Upper lobe of right lung (tissue), 1 donor: ENCODE measurements around the gene IPO11. TPM values are rescaled to one million over a fixed set of nuclear protein-coding genes. Genes with fewer than 3 reads are reported as not detected.
"Not testable (repeated sequence)": the region's sequence is repeated elsewhere in the genome, so short reads cannot be mapped to it uniquely, and the experiment has no call there.

Experiments
- ATAC-seq: fragments of 200-7000 bp; cut with Tn5 transposase; one replicate; pipeline ENCODE4 v1.9.1; 2020; ENCODE audit warnings: mild to moderate bottlenecking, moderate library complexity
- DNase-seq: peaks from one replicate; pipeline ENCODE4 v3.0.0-alpha.2; 2020
- H3K27ac ChIP-seq: fragments of 200-600 bp; one replicate; pipeline ENCODE4 v1.8.0; 2022
- H3K27me3 ChIP-seq: fragments of 200-600 bp; one replicate; pipeline ENCODE4 v1.8.0; 2022; ENCODE audit warnings: mild to moderate bottlenecking
- H3K36me3 ChIP-seq: fragments of 200-600 bp; one replicate; pipeline ENCODE4 v1.8.0; 2022
- H3K4me1 ChIP-seq: fragments of 200-600 bp; one replicate; pipeline ENCODE4 v1.8.0; 2022
- H3K4me3 ChIP-seq: fragments of 200-600 bp; one replicate; pipeline ENCODE4 v1.8.0; 2022; ENCODE audit warnings: mild to moderate bottlenecking
- H3K9me3 ChIP-seq: fragments of 200-600 bp; one replicate; pipeline ENCODE4 v1.8.0; 2022
- CTCF ChIP-seq: fragments of 200-600 bp; IDR thresholded peaks from one replicate; pipeline ENCODE4 v1.8.0; 2022; ENCODE audit warnings: antibody characterized with exemption
- intact Hi-C: fragments of 100-400 bp; cut with DNase I; formaldehyde crosslinking; loops from one replicate; pipeline ENCODE4 v1.11.0; 2022
- total RNA-seq: library from RNA; stranded (reverse); fragmentation: NEBNext Ultra II Directional; extraction: Animal tissue kit (Norgen Biotek cat#: 25700); gene quantifications from one replicate; pipeline ENCODE4 v1.2.1, GENCODE V29; 2021
- donor health status: DM: no; HTN: yes; CAD: no; lungs with severe emphysema.

Gene IPO11
- total RNA-seq, 1 donor from 2014 or later, result 31.2 TPM

GRCh38 chr5:62616615-62617277 is 204.2 kb downstream of the IPO11 start:
- ATAC-seq (no peak), DNase-seq (no peak)
- H3K9me3 ChIP-seq, result no peaks in the 10 kb centered on the region
- H3K4me1 ChIP-seq, result no peaks in the 10 kb centered on the region
- H3K36me3 ChIP-seq, result no peaks in the 10 kb centered on the region
- no peak for TF ChIP-seq CTCF
- intact Hi-C loops, result no loop called here
- H3K27me3 ChIP-seq, result no peaks in the 10 kb centered on the region
- H3K4me3 ChIP-seq, result no peak overlapping the region
- no peak overlapping the region for H3K27ac ChIP-seq

- no peak overlapping the region for H3K4me3 ChIP-seq
- H3K4me1 ChIP-seq, result no peaks in the 10 kb centered on the region
- no peaks in the 10 kb centered on the region for H3K27me3 ChIP-seq
- no peak for DNase-seq
- H3K27ac ChIP-seq, result no peak overlapping the region
- intact Hi-C loops, result no loop called here
- H3K36me3 ChIP-seq, result no peaks in the 10 kb centered on the region
- H3K9me3 ChIP-seq, result no peaks in the 10 kb centered on the region
- no peak for ATAC-seq
- TF ChIP-seq CTCF, result no peak
Measured at GRCh38 chr5:62617943-62618342, 205.4 kb downstream of the IPO11 start.

DNA sequence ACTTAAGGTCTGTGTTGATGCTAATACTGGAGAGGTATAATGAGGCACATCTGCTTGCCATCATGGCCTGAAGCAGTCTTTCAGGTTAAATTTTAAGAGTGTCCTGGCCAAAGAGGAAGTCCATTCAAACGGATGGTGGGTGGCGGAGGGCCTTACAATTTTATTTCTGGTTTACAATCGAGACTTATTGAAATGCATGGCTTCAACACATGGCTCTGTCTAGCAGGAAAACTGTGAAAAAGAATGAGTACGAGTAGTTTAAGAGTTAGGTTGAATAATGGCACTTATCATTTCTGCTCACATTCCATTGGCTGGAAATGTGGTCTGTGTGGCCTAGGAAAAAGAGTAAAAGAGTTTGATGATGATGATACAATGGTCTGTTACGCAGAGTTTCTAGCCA is 208.2 kb downstream of the IPO11 start:
- no peaks in the 10 kb centered on the region for H3K9me3 ChIP-seq
- no peaks in the 10 kb centered on the region for H3K4me1 ChIP-seq
- H3K4me3 ChIP-seq, result no peak overlapping the region
- no peaks in the 10 kb centered on the region for H3K27me3 ChIP-seq
- H3K27ac ChIP-seq, result no peak overlapping the region
- H3K36me3 ChIP-seq, result no peaks in the 10 kb centered on the region
- ATAC-seq, result no peak
- intact Hi-C loops, result no loop called here
- TF ChIP-seq CTCF, result no peak
- DNase-seq, result no peak

DNA sequence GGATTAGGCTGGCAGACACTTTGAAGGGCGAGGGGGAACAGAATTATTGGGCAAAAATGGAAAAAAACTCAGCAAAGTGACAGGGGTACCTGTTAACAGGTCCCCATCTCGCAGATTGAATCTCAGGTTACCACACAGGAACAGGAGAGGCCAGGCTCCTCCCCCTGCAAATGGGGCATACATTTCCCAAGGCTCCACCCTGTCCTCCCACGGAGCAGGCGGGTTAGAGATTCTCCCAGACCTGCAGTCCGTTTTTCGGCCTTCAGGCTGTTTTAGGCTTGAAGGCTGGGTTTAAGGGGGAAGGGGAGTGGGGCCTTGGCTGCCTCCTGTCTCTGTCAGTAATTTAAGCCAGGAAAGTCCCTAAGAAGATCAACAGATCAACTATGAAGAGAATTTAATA is 208.7 kb downstream of the IPO11 start:
- no peak for TF ChIP-seq CTCF
- no peaks in the 10 kb centered on the region for H3K9me3 ChIP-seq
- intact Hi-C loops, result no loop called here

GRCh38 chr5:62623271-62623670 is 210.7 kb downstream of the IPO11 start:
- H3K27me3 ChIP-seq, result no peaks in the 10 kb centered on the region
- H3K36me3 ChIP-seq, result peaks cover 12% of the 10 kb centered on the region
- no peak overlapping the region for H3K4me3 ChIP-seq
- ATAC-seq (no peak), DNase-seq (no peak)
- no peak for TF ChIP-seq CTCF
- no peaks in the 10 kb centered on the region for H3K4me1 ChIP-seq
- H3K27ac ChIP-seq, result no peak overlapping the region
- intact Hi-C loops, result no loop called here
- H3K9me3 ChIP-seq, result no peaks in the 10 kb centered on the region

More for the DNA sequence above, 208.7 kb downstream of the IPO11 start:
- Histone ChIP-seq H3K36me3 (no peaks in the 10 kb centered on the region), H3K4me3 (no peak overlapping the region), H3K4me1 (no peaks in the 10 kb centered on the region), H3K27ac (no peak overlapping the region), H3K27me3 (no peaks in the 10 kb centered on the region)
- ATAC-seq, result no peak
- DNase-seq, result no peak

DNA sequence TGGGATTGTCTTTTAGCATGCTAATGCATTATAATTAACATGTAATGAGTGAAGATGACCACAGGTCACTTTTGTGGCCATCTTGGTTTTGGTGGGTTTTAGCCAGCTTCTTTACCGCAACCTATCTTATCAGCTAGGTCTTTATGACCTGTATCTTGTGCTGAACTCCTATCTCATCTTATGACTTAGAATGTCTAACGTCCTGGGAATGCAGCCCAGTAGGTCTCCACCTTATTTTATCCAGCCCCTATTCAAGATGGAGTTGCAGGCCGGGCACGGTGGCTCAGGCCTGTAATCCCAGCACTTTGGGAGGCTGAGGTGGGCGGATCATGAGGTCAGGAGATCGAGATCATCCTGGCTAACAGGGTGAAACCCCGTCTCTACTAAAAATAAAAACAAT is 211.9 kb downstream of the IPO11 start:
- ATAC-seq, DNase-seq, intact Hi-C loops, H3K4me1 ChIP-seq, H3K4me3 ChIP-seq, H3K27ac ChIP-seq, H3K9me3 ChIP-seq, H3K27me3 ChIP-seq: not testable (repeated sequence)
- H3K36me3 ChIP-seq, result peaks cover 24% of the 10 kb centered on the region
